HG02763 (cell line): Measurements from ENCODE around the gene MOB3C.

ENCODE experiments used
- ATAC-seq: cut with Tn5 transposase; IDR thresholded peaks from one replicate; pipeline ENCODE4 v1.9.1; 2021; ENCODE audit warnings: mild to moderate bottlenecking, moderate library complexity; ENCODE audit not compliant: unreplicated experiment

The MOB3C gene

DNA sequence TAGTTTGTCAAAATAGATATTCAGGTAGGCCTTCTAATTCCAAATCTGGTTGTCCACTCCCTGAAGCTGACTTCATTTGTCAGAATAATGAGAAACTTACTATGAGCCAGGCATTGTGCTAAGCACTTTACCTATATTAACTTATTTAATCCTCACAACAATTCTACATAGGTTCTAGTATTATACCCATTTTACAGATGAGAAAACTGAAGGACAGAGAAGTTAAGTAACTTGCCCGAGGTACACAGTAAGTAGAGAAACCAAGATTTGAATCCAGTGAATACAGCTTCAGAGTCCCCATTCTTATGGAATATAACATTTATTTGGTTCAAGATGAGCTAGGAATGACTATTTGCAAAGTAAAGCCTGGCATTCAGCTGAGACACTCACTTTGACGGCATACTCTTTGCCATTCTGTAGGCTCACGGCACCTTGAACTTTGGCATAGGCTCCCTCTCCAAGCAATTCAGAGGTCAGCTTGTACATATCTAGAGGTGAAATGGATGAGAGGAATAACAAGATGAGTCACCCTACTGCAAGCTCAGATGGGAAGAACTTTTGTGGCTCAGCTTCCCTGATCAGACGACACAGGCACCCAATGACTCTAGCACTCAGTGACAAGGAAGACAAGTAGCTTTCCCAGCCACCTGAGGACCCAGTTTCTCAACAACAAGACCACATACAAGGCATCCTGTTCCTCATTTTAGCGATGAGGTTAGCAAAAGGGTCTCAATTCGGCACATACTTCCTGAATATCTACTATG lies 36.3 kb downstream of the MOB3C start:
- ATAC-seq: no peak

DNA sequence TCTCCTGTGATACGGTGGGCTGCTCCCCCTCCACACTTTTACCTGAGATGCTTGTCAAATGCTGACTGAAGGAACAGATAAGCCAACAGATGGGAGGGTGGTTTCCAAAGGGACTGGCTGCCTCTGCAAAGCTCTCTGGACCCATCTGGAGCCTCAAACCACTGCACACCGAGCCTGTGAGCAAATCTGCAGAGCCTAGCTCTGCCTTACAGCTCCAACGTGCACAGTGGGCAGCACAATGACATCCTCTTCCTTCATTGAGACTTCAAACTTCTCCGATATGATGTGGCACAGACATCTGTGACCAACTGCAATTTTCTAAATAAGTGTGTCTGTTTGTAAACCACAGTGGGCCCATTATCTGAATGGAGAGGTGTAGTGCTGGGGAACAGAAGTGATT lies 38.9 kb downstream of the MOB3C start:
- ATAC-seq: no peak

DNA sequence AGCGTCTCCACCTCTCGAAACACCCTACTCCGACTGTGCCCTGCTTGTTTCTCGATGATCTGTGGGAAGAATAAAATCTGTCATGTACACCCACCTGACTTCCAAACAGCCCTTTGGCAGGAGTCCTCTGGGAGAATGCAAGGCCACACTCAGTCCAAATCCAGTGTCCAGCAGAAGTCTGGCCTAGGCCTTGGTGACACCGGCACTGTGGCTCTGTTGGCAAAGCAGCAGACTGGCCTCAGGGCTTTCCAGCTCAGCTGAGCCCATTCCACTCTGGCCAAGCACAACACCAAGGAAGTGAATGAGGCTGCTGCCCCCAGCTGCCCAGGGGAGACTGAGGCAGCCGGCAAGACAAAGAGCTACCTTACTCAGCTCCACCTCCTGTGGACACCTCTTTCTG lies 40.0 kb downstream of the MOB3C start:
- ATAC-seq: no peak

DNA sequence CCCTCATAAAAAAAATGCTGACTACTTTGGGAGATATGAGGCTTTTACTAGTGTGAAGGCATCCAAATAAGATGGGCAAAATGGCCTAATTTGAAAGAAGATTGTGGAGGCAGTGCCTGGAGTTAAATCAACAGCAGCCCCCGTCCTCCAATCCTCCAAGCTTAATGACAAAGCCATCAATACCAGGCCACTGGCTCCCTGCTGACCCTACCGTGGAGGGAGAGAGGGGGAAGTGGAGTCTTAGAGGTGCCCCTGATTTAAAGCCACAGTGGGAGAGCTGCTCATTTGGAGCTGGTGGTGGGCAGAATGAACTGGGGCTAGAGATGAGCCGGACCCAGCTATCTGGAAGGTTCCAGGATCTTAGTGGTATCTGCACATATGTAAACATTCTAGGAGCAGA lies 40.8 kb downstream of the MOB3C start:
- no peak for ATAC-seq

DNA sequence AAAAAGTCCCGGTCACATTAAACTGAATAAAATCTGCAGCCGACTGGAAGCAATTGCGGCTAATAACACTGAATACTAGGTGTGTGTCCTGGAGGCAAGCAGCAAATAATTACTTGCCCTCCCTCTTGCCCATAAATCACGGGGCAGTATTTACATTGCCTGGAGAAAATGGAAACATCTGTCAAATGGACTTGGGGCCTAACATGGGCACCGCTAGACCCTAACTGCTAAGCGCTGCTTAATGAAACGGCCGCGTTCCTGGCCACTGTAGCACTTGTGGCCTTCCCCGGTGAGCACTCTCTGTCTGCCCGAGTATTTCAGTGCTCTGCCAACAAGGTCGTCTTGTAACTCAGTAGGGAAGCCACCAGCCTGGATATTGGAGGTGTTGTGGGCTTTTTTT lies 41.3 kb downstream of the MOB3C start:
- ATAC-seq: no peak

DNA sequence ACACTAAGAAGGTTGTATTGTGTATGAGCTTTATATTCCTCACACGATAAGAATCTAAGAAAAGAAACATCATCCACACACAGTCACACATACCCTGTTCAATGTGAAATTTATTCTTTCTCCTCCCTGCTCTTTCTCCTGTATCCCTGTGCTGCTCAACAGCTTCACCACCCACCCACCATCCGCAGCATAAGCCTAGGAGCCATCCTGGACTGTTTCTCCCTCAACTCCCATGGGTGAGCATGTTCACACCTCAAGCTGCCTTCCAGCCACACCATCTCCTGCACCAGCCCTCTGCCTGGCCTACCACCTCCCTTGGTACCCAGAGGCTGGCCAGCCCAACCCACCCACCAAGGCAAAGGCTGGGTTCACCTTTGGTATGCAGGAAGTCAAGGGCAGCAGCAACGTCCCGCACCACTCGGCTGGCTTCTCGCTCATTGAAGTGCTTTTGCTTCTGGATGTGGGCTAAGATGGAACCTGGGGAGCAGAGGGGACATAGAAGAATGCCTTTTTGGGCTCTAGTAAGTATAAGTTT lies 44.9 kb downstream of the MOB3C start:
- ATAC-seq: no peak

DNA sequence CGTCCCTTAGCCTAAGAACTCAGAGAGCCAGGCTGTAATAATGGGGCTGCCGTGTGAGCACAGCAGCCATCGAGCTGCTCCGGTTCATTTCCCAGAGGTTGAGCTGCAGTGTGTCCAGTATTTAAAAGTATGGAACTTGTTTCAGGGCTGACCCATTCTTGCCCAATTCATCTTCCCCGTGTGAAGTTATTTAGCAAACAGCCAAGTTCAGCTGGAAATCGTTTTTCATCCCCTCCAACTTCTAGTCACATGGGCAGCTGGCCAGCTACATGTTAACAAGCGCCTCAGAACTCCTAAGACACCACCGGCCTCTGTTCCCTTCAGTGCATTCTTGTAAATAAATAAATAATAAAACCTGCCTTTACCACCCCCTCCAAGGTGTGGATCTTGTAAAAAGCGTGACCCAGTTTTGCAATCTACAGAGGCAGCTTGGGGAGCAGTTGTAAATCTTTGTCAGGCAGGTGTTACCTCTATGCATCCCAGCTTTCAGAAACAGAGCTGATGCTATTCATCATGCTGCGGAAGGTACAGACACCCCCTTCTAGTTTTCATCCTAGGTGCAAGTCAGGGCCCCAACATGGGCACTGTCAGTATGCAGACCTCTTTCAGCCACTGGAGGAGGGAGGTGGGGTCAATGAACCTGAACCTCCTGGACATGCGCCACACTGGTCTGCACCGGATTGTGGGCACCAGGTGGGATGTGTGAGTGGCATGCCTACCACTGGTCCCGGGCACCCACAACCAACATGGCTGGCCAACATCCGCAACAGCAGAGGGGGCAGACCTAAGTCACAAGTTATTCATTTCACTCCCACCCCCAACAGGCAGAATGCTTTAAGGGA lies 46.5 kb downstream of the MOB3C start:
- no peak for ATAC-seq

DNA sequence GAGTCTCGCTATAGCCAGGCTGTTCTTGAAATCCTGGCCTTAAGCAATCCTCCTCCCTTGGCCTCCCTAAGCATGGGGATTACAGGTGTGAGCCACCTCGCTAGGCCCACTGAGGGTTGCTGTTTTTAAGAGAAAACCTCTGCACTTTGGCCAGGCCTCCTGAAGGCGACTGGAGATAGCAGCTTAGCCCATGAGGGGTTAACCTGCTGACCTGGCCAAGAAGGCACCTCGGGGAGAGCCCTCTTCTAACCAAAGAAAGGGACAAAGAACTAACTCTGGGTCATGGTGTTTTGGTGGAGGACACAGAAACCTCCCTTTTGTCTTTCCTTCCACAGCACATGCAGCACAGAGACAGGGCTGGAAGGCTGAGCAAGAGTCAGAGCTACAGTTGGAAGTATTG lies 47.5 kb downstream of the MOB3C start:
- ATAC-seq: no peak

DNA sequence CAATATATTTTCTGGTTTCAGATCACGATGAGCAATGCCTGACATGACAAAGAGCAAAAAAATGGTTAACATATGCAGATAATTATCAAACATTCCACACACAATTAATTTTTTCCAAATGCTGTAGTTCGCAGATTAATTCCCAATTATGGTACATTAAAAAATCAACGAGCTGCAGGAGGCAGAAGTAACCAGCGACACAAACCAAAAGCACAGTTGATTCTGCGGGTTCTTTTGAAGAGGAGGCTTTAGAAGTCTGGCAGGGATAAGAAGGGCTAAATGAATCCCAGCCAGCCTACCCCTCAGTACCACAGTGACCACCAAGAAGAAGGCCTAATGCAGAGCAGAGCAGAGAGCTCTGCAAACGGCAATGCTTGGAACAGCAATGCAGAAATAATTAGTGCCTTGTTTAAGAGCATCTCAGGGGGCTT lies 48.1 kb downstream of the MOB3C start:
- ATAC-seq: no peak

DNA sequence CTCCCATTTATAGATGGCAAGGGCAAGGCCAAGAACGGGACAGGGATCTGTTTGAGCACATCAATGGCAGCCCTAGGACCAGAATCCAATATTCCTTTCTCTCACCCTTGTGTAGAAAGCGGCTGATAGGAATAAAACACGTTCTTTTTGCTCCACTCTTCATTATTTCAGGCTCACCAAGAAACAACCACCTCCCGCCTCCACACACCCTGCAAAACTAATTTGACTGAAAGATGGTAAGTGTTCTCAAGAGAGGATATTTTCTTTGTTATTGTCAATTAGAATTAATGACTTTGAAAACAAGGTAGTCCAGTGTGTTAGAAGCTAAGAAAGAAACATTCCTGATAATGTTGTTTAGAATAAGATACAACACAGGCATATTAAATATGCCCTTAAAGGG lies 53.3 kb downstream of the MOB3C start:
- ATAC-seq: no peak

DNA sequence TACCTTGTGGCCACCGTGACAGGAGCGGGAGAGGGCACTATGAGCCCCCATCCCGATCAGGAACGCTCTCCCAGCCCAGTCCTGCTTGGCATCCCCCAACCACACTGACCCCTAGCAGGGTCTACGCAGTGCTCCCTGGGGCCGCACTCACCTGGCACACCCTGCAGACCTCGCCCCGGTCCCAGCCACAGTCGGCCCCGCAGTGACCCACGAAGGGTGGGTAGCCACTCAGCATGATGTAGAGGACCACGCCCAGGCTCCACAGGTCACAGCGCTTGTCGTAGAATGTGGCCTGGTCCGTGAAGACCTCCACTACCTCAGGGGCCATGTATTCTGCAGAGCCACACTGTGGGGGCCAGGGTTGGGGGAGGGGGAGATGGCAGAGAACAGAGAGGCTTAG lies 54.1 kb downstream of the MOB3C start:
- no peak for ATAC-seq

DNA sequence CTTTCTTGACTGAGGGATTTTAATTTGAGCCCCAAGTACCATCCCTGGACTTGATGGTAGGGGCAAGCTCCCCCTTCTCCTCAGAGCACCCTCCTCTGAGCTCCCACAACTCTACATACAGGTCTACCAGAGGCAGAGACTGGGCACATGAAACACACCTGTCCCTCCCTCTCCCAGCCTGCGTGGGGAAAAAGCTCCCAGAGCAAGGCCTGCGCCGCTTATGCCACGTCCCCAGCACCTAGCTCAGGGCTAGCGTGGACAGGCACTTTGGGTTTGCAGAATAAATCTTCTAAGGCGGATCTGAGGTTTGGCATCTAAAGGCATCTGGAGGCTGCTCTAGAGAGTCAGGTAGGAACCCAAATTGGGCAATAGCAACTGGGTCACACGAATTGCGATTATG lies 57.6 kb downstream of the MOB3C start:
- ATAC-seq: no peak

DNA sequence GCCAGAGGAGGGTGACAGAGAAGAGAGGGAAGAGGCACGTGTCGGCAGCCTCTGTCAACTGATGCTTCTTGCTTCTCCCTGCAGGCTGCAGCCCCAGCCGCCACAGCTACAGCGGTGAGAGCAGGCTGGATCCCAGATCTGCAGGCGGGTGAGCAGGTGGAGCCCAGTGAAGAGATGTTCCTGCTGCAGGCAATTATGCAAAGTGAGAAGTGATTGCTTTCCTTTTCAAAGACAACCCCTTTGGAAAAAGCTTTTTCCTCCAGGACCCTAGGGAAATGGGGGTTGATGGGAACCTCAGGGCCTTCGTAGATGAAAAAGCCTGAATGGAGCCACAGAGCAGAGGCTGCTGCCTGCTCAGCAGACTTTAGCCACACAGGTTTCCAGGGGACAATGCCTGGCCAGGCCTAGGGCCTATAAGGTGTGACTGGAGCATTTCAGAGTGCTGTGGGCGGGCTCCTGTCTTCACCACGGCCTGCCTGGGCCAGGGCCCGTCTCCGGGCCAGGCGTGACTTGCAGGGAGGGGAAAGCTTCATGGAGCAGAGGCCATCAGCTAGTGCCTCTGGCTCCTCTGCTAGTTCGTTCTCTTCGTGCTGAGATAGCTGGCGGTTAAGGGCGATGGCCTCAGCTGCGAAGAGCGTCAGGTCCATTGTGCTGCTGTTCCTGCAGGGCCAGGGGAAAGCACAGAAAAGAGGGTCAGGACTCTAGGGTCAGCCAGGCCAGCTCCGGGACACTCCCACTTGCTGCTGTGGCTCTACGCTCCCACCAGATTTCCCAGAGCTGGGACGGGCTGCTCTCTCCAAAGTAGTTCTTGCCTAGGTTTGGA lies 58.3 kb downstream of the MOB3C start:
- ATAC-seq: no peak
